Naive thymus-derived CD4-positive, alpha-beta T cell (primary cell): ENCODE measurements around the gene ZNF492. TPM values are rescaled to one million over a fixed set of nuclear protein-coding genes. Genes with fewer than 3 reads are reported as not detected.

ENCODE experiments used
- ATAC-seq: fragments of 150-1000 bp; cut with Tn5 transposase; 2 replicates; pipeline ENCODE4 v1.10.0; 2021; ENCODE audit warnings: mild to moderate bottlenecking, moderate library complexity
- CTCF ChIA-PET: fragments of 350-600 bp; sonication (Branson Sonifier 250); formaldehyde crosslinking; loops from one replicate; lab custom pipeline; 2021; ENCODE audit warnings: antibody characterized with exemption; lab: Charles Lee
- POLR2A ChIA-PET: fragments of 350-600 bp; sonication (Branson Sonifier 250); formaldehyde crosslinking; loops from one replicate; lab custom pipeline; 2021; ENCODE audit warnings: antibody characterized with exemption, inconsistent platforms; lab: Charles Lee
- DNase-seq, 9 donors: peaks; one replicate each; pipeline versions ENCODE4 v3.0.0 to v3.0.0-alpha.2; 2020 to 2022; ENCODE audit warnings: mixed read lengths in 1 of 9
- H3K27ac ChIP-seq: one replicate; pipeline ENCODE4 v1.7.0; 2013; ENCODE audit warnings: mild to moderate bottlenecking, low read depth, low read length, moderate library complexity
- H3K27me3 ChIP-seq, 2 donors: one replicate each; pipeline ENCODE4 v1.7.0; 2013; ENCODE audit warnings: low read length in 2 of 2, mild to moderate bottlenecking in 2 of 2, moderate library complexity in 2 of 2; ENCODE audit not compliant: control insufficient read depth in 2 of 2, insufficient read depth in 2 of 2
- H3K36me3 ChIP-seq, 3 experiments: 1 replicate in 2 of 3; 2 replicates in 1 of 3; pipeline ENCODE4 v1.7.0; 2013; ENCODE audit warnings: low read length in 3 of 3, mild to moderate bottlenecking in 3 of 3, moderate library complexity in 1 of 3; ENCODE audit not compliant: insufficient read depth in 3 of 3, control insufficient read depth in 2 of 3
- H3K4me1 ChIP-seq, 2 donors: one replicate each; pipeline ENCODE4 v1.7.0; 2013; ENCODE audit warnings: low read length in 2 of 2, mild to moderate bottlenecking in 2 of 2, moderate library complexity in 1 of 2; ENCODE audit not compliant: control insufficient read depth in 2 of 2, insufficient read depth in 2 of 2
- H3K4me3 ChIP-seq: 2 replicates; pipeline ENCODE4 v1.7.0; 2013; ENCODE audit warnings: mild to moderate bottlenecking, low read length
- H3K9me3 ChIP-seq, 3 experiments: 1 replicate in 2 of 3; 2 replicates in 1 of 3; pipeline ENCODE4 v1.7.0; 2013; ENCODE audit warnings: low read length in 3 of 3; ENCODE audit not compliant: control insufficient read depth in 2 of 3
- H3K27ac Mint-ChIP-seq, 9 donors: one replicate each; pipeline ENCODE4 v1.8.0; 2020 to 2022; ENCODE audit warnings: mixed read lengths in 9 of 9, mild to moderate bottlenecking in 8 of 9, moderate library complexity in 5 of 9, inconsistent platforms in 2 of 9
- H3K27me3 Mint-ChIP-seq, 5 donors: one replicate each; pipeline ENCODE4 v1.8.0; 2021 to 2022; ENCODE audit warnings: mixed read lengths in 5 of 5, mild to moderate bottlenecking in 1 of 5
- H3K36me3 Mint-ChIP-seq, 5 donors: one replicate each; pipeline ENCODE4 v1.8.0; 2020 to 2022; ENCODE audit warnings: mixed read lengths in 5 of 5, mild to moderate bottlenecking in 3 of 5, inconsistent platforms in 1 of 5
- H3K4me1 Mint-ChIP-seq, 7 donors: one replicate each; pipeline ENCODE4 v1.8.0; 2020 to 2022; ENCODE audit warnings: mixed read lengths in 7 of 7, mild to moderate bottlenecking in 3 of 7, inconsistent platforms in 1 of 7
- H3K4me3 Mint-ChIP-seq, 10 donors: one replicate each; pipeline ENCODE4 v1.8.0; 2020 to 2022; ENCODE audit warnings: mild to moderate bottlenecking in 10 of 10, mixed read lengths in 10 of 10, moderate library complexity in 6 of 10, inconsistent platforms in 2 of 10
- H3K9me3 Mint-ChIP-seq, 11 donors: one replicate each; pipeline ENCODE4 v1.8.0; 2020 to 2022; ENCODE audit warnings: mixed read lengths in 11 of 11, mild to moderate bottlenecking in 4 of 11, inconsistent platforms in 1 of 11, moderate library complexity in 1 of 11
- intact Hi-C, 2 donors: fragments of 100-400 bp; cut with micrococcal nuclease; formaldehyde crosslinking; loops; one replicate each; pipeline ENCODE4 v1.15.1; 2023
- polyA plus RNA-seq, 2 donors: library from polyadenylated mRNA; unstranded; fragments of 300-500 nt; fragmentation: Illumina TruSeq; gene quantifications; one replicate each; pipeline ENCODE4 v1.2.3, GENCODE V29; 2021
- total RNA-seq, 6 experiments: library from RNA in 5 of 6; stranded (reverse) in 5 of 6; gene quantifications; 1 replicate in 5 of 6; 2 replicates in 1 of 6; pipeline ENCODE4 v1.2.3 and lab custom pipeline; 2021 to 2026

ZNF492 gene
- total and polyA plus RNA-seq, 7 experiments from 2014 or later = 0.17 to 0.84 (median 0.32) TPM

GRCh38 chr19:22620912-22621311 lies 13.2 kb upstream of the ZNF492 start:
- H3K27ac Mint-ChIP-seq = no peak overlapping the region
- no peak overlapping the region for H3K4me3 Mint-ChIP-seq
- no peaks in the 10 kb centered on the region for H3K27me3 ChIP-seq
- ATAC-seq = no peak
- no peaks in the 10 kb centered on the region for H3K36me3 ChIP-seq
- DNase-seq = no peak
- peaks cover 0 to 4% (median 0%) of the 10 kb centered on the region in 7 donors for H3K4me1 Mint-ChIP-seq
- H3K9me3 Mint-ChIP-seq = peaks cover 0 to 39% (median 7%) of the 10 kb centered on the region in 11 donors
- intact Hi-C loops = no loop called here
- no peaks in the 10 kb centered on the region for H3K4me1 ChIP-seq
- H3K27me3 Mint-ChIP-seq = peaks cover 0 to 26% (median 10%) of the 10 kb centered on the region in 5 donors
- H3K4me3 ChIP-seq = no peak overlapping the region
- H3K36me3 Mint-ChIP-seq = peaks cover 0 to 4% (median 0%) of the 10 kb centered on the region in 5 donors
- H3K27ac ChIP-seq = no peak overlapping the region
- ChIA-PET CTCF (interaction anchor here (0.6 kb wide), 1 partner anchor 315 kb away, joined by 3 read pairs; no protein-coding TSS in a partner anchor), POLR2A (no interaction called here)
- H3K9me3 ChIP-seq = peaks cover 0 to 11% (median 0%) of the 10 kb centered on the region in 3 experiments

DNA sequence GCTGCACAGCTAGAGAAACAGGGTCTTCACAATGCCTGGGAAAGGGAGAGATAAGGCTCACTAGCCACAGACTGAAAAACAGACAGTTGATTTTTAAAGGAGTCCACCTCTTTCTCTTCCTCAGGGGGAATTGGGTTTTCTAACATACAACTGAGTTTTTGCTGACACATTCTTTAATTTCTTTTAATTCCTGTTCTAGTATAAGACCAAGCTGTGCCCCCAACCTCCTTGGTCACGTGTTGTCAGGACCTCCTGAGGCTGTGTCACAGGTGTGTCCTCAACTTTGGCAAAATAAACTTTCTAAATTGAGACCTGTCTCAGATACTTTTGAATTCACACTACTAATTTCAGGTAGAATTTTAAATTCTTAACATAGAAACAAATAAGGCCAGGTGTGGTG lies 12.1 kb upstream of the ZNF492 start:
- no peak overlapping the region for H3K27ac ChIP-seq
- ATAC-seq (no peak), DNase-seq (no peak)
- no peak overlapping the region for H3K27ac Mint-ChIP-seq
- ChIA-PET CTCF (no interaction called here), POLR2A (no interaction called here)
- H3K4me1 ChIP-seq = no peaks in the 10 kb centered on the region
- peaks cover 0 to 19% (median 7%) of the 10 kb centered on the region in 5 donors for H3K27me3 Mint-ChIP-seq
- H3K9me3 ChIP-seq = peaks cover 0 to 5% (median 0%) of the 10 kb centered on the region in 3 experiments
- H3K27me3 ChIP-seq = no peaks in the 10 kb centered on the region
- H3K36me3 ChIP-seq = no peaks in the 10 kb centered on the region
- peaks cover 0 to 4% (median 0%) of the 10 kb centered on the region in 7 donors for H3K4me1 Mint-ChIP-seq
- peaks cover 0 to 4% (median 0%) of the 10 kb centered on the region in 5 donors for H3K36me3 Mint-ChIP-seq
- H3K9me3 Mint-ChIP-seq = peaks cover 0 to 37% (median 5%) of the 10 kb centered on the region in 11 donors
- no peak overlapping the region for H3K4me3 ChIP-seq
- intact Hi-C loops = no loop called here
- H3K4me3 Mint-ChIP-seq = peak overlapping the region in 1 of 10 donors; percentile 21

- POLR2A ChIA-PET = no interaction called here
- CTCF ChIA-PET = no interaction called here
- H3K36me3 ChIP-seq = no peaks in the 10 kb centered on the region
- no peak for DNase-seq
- H3K27ac ChIP-seq = no peak overlapping the region
- Mint-ChIP-seq H3K27me3 (peaks cover 0 to 19% (median 7%) of the 10 kb centered on the region in 5 donors), H3K9me3 (peaks cover 0 to 40% (median 5%) of the 10 kb centered on the region in 11 donors), H3K4me3 (no peak overlapping the region), H3K27ac (no peak overlapping the region), H3K4me1 (peaks cover 0 to 2% (median 0%) of the 10 kb centered on the region in 7 donors), H3K36me3 (peaks cover 0 to 7% (median 1%) of the 10 kb centered on the region in 5 donors)
- no peaks in the 10 kb centered on the region for H3K27me3 ChIP-seq
- intact Hi-C loops = no loop called here
- no peak for ATAC-seq
- H3K9me3 ChIP-seq = no peaks in the 10 kb centered on the region
- H3K4me1 ChIP-seq = no peaks in the 10 kb centered on the region
- no peak overlapping the region for H3K4me3 ChIP-seq
These were observed 11.0 kb upstream of the ZNF492 start for GRCh38 chr19:22622901-22623840.

- Histone ChIP-seq H3K9me3 (no peaks in the 10 kb centered on the region), H3K36me3 (no peaks in the 10 kb centered on the region)
- H3K9me3 Mint-ChIP-seq = peaks cover 0 to 39% (median 5%) of the 10 kb centered on the region in 11 donors
These were observed 10.3 kb upstream of the ZNF492 start for GRCh38 chr19:22623841-22624221.

DNA sequence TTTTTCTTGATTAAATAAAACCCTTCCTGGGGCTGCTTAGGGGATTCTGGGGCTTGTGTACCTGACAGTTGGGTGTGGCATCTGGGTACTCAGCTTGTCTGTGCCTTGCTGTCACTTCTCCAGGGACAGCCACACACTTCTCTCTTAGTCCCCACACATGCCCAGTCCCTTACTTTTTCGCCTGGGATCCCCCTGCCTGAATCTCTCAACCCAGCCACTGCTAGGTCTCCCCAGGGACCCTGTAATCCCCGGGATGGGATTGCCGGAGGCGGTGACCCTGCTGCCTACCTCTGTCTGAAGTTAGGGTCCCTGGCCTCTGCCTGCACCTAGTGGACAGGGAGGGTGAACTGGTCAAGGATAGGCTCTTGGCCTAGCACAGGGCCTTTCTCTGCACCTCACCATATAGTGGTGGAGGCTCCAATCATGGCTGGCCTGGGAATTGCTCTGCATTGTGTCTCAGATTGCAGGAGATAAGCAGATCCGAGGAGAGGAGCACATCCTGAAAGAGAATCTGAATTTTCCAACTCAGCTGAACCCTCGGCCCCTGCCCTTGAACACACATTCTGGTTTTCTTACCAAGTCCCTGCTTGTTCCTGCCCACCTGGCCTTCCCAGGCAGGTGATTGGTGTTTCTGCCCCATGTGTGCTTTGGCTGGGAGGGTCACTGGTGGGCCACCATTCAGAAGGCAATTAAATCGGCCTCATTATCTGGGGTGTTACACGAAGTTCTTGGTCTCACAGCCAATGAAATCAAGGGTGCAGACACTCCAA lies 8.7 kb upstream of the ZNF492 start:
- peaks cover 0 to 3% (median 1%) of the 10 kb centered on the region in 5 donors for H3K36me3 Mint-ChIP-seq
- DNase-seq (no peak), ATAC-seq (no peak)
- peaks cover 0 to 35% (median 7%) of the 10 kb centered on the region in 11 donors for H3K9me3 Mint-ChIP-seq
- H3K4me3 Mint-ChIP-seq = no peak overlapping the region
- POLR2A ChIA-PET = interaction anchor here (0.6 kb wide), 1 partner anchor 484 kb away, joined by 3 read pairs; no protein-coding TSS in a partner anchor
- H3K36me3 ChIP-seq = no peaks in the 10 kb centered on the region
- CTCF ChIA-PET = no interaction called here
- H3K27me3 Mint-ChIP-seq = peaks cover 0 to 14% (median 0%) of the 10 kb centered on the region in 5 donors
- no peak overlapping the region for H3K27ac Mint-ChIP-seq
- no peaks in the 10 kb centered on the region for H3K9me3 ChIP-seq
- H3K4me3 ChIP-seq = no peak overlapping the region
- no peaks in the 10 kb centered on the region for H3K27me3 ChIP-seq
- no peaks in the 10 kb centered on the region for H3K4me1 ChIP-seq
- intact Hi-C loops = no loop called here
- H3K4me1 Mint-ChIP-seq = no peaks in the 10 kb centered on the region
- no peak overlapping the region for H3K27ac ChIP-seq

More at GRCh38 chr19:22623841-22624221, 10.3 kb upstream of the ZNF492 start:
- Histone ChIP-seq H3K27ac (no peak overlapping the region), H3K4me1 (no peaks in the 10 kb centered on the region), H3K4me3 (no peak overlapping the region), H3K27me3 (no peaks in the 10 kb centered on the region)
- H3K4me1 Mint-ChIP-seq = no peaks in the 10 kb centered on the region
- no peak for DNase-seq
- peaks cover 0 to 19% (median 7%) of the 10 kb centered on the region in 5 donors for H3K27me3 Mint-ChIP-seq
- intact Hi-C loops = no loop called here
- H3K4me3 Mint-ChIP-seq = no peak overlapping the region
- H3K36me3 Mint-ChIP-seq = peaks cover 0 to 3% (median 1%) of the 10 kb centered on the region in 5 donors
- CTCF ChIA-PET = no interaction called here
- no peak overlapping the region for H3K27ac Mint-ChIP-seq
- POLR2A ChIA-PET = no interaction called here
- ATAC-seq = no peak

GRCh38 chr19:22627526-22627925 lies 6.6 kb upstream of the ZNF492 start:
- intact Hi-C loops = no loop called here
- Mint-ChIP-seq H3K4me1 (no peaks in the 10 kb centered on the region), H3K9me3 (peaks cover 0 to 27% (median 7%) of the 10 kb centered on the region in 11 donors), H3K4me3 (no peak overlapping the region), H3K36me3 (peaks cover 0 to 3% (median 1%) of the 10 kb centered on the region in 5 donors), H3K27ac (no peak overlapping the region), H3K27me3 (peaks cover 0 to 5% (median 0%) of the 10 kb centered on the region in 5 donors)
- H3K27me3 ChIP-seq = no peaks in the 10 kb centered on the region
- ATAC-seq = no peak
- CTCF ChIA-PET = no interaction called here
- H3K36me3 ChIP-seq = no peaks in the 10 kb centered on the region
- no peak overlapping the region for H3K4me3 ChIP-seq
- no peaks in the 10 kb centered on the region for H3K4me1 ChIP-seq
- no peaks in the 10 kb centered on the region for H3K9me3 ChIP-seq
- POLR2A ChIA-PET = no interaction called here
- DNase-seq = no peak
- no peak overlapping the region for H3K27ac ChIP-seq
